HepG2 (cell line): ENCODE results near the gene RRP36. TPM values are rescaled to one million over a fixed set of nuclear protein-coding genes. Genes with fewer than 3 reads are reported as not detected.

Experiments
- AHR ChIP-seq: IDR thresholded peaks from 2 replicates; pipeline ENCODE4 v1.6.1; 2018; ENCODE audit warnings: missing genetic modification reagents, missing compliant biosample characterization
- BCL6 ChIP-seq: IDR thresholded peaks from 2 replicates; pipeline ENCODE4 v1.6.1; 2016; ENCODE audit warnings: missing genetic modification reagents, missing compliant biosample characterization
- NRL ChIP-seq: sonication (generic); formaldehyde crosslinking; IDR thresholded peaks from 2 replicates; pipeline ENCODE4 v1.5.0; 2020; ENCODE audit warnings: missing genetic modification reagents, mild to moderate bottlenecking, moderate library complexity, borderline replicate concordance
- SMARCE1 ChIP-seq: fragments of 450-650 bp; IDR thresholded peaks from 2 replicates; pipeline ENCODE4 v1.6.1; 2017; ENCODE audit warnings: borderline replicate concordance
- SPEN ChIP-seq: sonication (generic); formaldehyde crosslinking; IDR thresholded peaks from 2 replicates; pipeline ENCODE4 v1.5.1; 2020; ENCODE audit warnings: low read depth, mild to moderate bottlenecking, missing genetic modification reagents
- TOPORS ChIP-seq: sonication (generic); formaldehyde crosslinking; IDR thresholded peaks from 2 replicates; pipeline ENCODE4 v1.8.0; 2023; ENCODE audit warnings: mild to moderate bottlenecking, missing genetic modification reagents
- ZFX ChIP-seq: sonication (generic); formaldehyde crosslinking; IDR thresholded peaks from 2 replicates; pipeline ENCODE4 v1.4.0; 2020; ENCODE audit warnings: mild to moderate bottlenecking, low read depth, missing genetic modification reagents, moderate library complexity
- ZFY ChIP-seq: sonication (generic); formaldehyde crosslinking; IDR thresholded peaks from 2 replicates; pipeline ENCODE4 v1.4.0; 2020; ENCODE audit warnings: missing genetic modification reagents
- ZNF329 ChIP-seq: sonication (generic); formaldehyde crosslinking; IDR thresholded peaks from 2 replicates; pipeline ENCODE4 v1.9.0; 2021; ENCODE audit warnings: low read depth, mild to moderate bottlenecking, missing genetic modification reagents
- ZNF619 ChIP-seq: sonication (generic); formaldehyde crosslinking; IDR thresholded peaks from 2 replicates; pipeline ENCODE4 v1.4.0; 2020; ENCODE audit warnings: mild to moderate bottlenecking, missing genetic modification reagents
- polyA plus RNA-seq, 8 experiments: library from polyadenylated mRNA; depleted of rRNA in 3 of 8; stranded (reverse) in 7 of 8; unstranded in 1 of 8; fragments of >200 nt; fragmentation: Illumina TruSeq in 4 of 8; extraction: Trizol in 4 of 8; gene quantifications; 2 replicates each; pipeline versions ENCODE4 v1.2.1 to v1.2.3, GENCODE V29; 2011 to 2016; ENCODE audit warnings: low read depth in 4 of 8, missing spikeins in 1 of 8, mixed read lengths in 1 of 8; ENCODE audit not compliant: insufficient read depth in 1 of 8
- total RNA-seq, 5 experiments: library from RNA; depleted of rRNA; stranded (reverse); fragments of >200 nt; fragmentation: Illumina TruSeq; extraction: Trizol; gene quantifications; 2 replicates each; pipeline ENCODE4 v1.2.3, GENCODE V29; 2016; ENCODE audit warnings: low read depth in 1 of 5
- TF ChIP-seq, protein P1 (sequence below): sonication (generic); formaldehyde crosslinking; IDR thresholded peaks from 2 replicates; pipeline ENCODE4 v1.5.0; 2020; ENCODE audit warnings: mild to moderate bottlenecking, missing genetic modification reagents, borderline replicate concordance
- TF ChIP-seq, protein P2 (sequence below): sonication (generic); formaldehyde crosslinking; IDR thresholded peaks from 2 replicates; pipeline ENCODE4 v1.5.1; 2020; ENCODE audit warnings: mild to moderate bottlenecking, moderate library complexity, missing genetic modification reagents
- TF ChIP-seq, protein P3 (sequence below): IDR thresholded peaks from 2 replicates; pipeline ENCODE4 v1.6.1; 2012; ENCODE audit warnings: inconsistent platforms
- TF ChIP-seq, protein P4 (sequence below): sonication (generic); formaldehyde crosslinking; IDR thresholded peaks from 2 replicates; pipeline ENCODE4 v1.4.0; 2020; ENCODE audit warnings: missing genetic modification reagents

Gene RRP36
- total and polyA plus RNA-seq, 2 of the 13 experiments (the other 11 are each of a cell fraction or from before 2014, with no cell fraction given), result 29.5 to 144 TPM

DNA sequence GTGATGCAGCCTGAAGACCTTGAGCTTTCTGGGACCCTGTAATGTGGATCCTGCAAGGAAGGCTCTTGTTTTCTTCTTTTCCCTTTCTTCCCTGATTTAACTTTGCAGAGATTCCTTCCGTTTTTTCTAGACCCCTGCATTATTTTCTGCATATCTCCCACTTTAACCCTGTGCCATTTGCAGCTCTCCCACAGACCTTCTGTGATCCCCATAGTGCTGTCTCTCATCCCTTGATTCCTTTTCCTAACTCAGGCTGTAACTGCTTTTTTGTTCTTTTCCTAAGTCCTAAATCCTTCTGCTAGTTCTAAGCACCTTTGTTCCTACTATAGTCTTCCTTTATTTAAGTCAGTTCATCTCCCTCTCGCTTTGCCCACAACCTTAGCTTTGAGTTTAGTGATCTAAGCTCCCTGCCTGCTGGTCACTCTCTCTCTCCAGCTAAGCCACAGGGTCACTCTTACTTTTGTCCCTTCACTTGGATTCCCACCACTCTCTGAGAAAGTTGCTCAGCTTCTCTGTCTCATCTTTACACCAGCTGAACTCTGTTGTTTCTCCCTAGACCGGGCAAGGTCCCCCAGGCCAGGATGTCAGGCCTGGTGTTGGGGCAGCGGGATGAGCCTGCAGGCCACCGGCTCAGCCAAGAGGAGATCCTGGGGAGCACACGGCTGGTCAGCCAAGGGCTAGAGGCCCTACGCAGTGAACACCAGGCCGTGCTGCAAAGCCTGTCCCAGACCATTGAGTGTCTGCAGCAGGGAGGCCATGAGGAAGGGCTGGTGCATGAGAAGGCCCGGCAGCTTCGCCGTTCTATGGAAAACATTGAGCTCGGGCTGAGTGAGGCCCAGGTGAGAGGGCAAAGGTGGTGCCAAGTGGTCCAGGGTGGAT, 39.6 kb downstream of the RRP36 start (continued):
- TF ChIP-seq ZNF619 (CRISPR knock-in tag) (0 out of 2 replicates have a peak, but pooled peaks have one; percentile 50), SPEN (peak; percentile 16; the same call in 1 of the 2 replicates), TOPORS (CRISPR knock-in tag) (peak; percentile 34), ZFX (peak; percentile 62), AHR (CRISPR knock-in tag) (peak; percentile 54; the same call in 1 of the 2 replicates), SMARCE1 (no peak), NRL (CRISPR knock-in tag) (peak; percentile 66), BCL6 (CRISPR knock-in tag) (0 out of 2 replicates have a peak, but pooled peaks have one; percentile 15), ZFY (CRISPR knock-in tag) (peak; percentile 39; the same call in 1 of the 2 replicates), ZNF329 (CRISPR knock-in tag) (0 out of 2 replicates have a peak, but pooled peaks have one; percentile 24)
- TF ChIP-seq, protein P1, sequence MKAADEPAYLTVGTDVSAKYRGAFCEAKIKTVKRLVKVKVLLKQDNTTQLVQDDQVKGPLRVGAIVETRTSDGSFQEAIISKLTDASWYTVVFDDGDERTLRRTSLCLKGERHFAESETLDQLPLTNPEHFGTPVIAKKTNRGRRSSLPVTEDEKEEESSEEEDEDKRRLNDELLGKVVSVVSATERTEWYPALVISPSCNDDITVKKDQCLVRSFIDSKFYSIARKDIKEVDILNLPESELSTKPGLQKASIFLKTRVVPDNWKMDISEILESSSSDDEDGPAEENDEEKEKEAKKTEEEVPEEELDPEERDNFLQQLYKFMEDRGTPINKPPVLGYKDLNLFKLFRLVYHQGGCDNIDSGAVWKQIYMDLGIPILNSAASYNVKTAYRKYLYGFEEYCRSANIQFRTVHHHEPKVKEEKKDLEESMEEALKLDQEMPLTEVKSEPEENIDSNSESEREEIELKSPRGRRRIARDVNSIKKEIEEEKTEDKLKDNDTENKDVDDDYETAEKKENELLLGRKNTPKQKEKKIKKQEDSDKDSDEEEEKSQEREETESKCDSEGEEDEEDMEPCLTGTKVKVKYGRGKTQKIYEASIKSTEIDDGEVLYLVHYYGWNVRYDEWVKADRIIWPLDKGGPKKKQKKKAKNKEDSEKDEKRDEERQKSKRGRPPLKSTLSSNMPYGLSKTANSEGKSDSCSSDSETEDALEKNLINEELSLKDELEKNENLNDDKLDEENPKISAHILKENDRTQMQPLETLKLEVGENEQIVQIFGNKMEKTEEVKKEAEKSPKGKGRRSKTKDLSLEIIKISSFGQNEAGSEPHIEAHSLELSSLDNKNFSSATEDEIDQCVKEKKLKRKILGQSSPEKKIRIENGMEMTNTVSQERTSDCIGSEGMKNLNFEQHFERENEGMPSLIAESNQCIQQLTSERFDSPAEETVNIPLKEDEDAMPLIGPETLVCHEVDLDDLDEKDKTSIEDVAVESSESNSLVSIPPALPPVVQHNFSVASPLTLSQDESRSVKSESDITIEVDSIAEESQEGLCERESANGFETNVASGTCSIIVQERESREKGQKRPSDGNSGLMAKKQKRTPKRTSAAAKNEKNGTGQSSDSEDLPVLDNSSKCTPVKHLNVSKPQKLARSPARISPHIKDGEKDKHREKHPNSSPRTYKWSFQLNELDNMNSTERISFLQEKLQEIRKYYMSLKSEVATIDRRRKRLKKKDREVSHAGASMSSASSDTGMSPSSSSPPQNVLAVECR (CRISPR knock-in tag), result no peak
- TF ChIP-seq, protein P2, sequence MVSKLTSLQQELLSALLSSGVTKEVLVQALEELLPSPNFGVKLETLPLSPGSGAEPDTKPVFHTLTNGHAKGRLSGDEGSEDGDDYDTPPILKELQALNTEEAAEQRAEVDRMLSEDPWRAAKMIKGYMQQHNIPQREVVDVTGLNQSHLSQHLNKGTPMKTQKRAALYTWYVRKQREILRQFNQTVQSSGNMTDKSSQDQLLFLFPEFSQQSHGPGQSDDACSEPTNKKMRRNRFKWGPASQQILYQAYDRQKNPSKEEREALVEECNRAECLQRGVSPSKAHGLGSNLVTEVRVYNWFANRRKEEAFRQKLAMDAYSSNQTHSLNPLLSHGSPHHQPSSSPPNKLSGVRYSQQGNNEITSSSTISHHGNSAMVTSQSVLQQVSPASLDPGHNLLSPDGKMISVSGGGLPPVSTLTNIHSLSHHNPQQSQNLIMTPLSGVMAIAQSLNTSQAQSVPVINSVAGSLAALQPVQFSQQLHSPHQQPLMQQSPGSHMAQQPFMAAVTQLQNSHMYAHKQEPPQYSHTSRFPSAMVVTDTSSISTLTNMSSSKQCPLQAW, result peak; percentile 40; the same call in 1 of the 2 replicates
- TF ChIP-seq, protein P3, sequence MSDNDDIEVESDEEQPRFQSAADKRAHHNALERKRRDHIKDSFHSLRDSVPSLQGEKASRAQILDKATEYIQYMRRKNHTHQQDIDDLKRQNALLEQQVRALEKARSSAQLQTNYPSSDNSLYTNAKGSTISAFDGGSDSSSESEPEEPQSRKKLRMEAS, result peak; percentile 41; the same call in 1 of the 2 replicates
- TF ChIP-seq, protein P4, sequence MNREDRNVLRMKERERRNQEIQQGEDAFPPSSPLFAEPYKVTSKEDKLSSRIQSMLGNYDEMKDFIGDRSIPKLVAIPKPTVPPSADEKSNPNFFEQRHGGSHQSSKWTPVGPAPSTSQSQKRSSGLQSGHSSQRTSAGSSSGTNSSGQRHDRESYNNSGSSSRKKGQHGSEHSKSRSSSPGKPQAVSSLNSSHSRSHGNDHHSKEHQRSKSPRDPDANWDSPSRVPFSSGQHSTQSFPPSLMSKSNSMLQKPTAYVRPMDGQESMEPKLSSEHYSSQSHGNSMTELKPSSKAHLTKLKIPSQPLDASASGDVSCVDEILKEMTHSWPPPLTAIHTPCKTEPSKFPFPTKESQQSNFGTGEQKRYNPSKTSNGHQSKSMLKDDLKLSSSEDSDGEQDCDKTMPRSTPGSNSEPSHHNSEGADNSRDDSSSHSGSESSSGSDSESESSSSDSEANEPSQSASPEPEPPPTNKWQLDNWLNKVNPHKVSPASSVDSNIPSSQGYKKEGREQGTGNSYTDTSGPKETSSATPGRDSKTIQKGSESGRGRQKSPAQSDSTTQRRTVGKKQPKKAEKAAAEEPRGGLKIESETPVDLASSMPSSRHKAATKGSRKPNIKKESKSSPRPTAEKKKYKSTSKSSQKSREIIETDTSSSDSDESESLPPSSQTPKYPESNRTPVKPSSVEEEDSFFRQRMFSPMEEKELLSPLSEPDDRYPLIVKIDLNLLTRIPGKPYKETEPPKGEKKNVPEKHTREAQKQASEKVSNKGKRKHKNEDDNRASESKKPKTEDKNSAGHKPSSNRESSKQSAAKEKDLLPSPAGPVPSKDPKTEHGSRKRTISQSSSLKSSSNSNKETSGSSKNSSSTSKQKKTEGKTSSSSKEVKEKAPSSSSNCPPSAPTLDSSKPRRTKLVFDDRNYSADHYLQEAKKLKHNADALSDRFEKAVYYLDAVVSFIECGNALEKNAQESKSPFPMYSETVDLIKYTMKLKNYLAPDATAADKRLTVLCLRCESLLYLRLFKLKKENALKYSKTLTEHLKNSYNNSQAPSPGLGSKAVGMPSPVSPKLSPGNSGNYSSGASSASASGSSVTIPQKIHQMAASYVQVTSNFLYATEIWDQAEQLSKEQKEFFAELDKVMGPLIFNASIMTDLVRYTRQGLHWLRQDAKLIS (CRISPR knock-in tag), result no peak
